Measurements from ENCODE around the gene RUNX1.

Gene RUNX1

DNA sequence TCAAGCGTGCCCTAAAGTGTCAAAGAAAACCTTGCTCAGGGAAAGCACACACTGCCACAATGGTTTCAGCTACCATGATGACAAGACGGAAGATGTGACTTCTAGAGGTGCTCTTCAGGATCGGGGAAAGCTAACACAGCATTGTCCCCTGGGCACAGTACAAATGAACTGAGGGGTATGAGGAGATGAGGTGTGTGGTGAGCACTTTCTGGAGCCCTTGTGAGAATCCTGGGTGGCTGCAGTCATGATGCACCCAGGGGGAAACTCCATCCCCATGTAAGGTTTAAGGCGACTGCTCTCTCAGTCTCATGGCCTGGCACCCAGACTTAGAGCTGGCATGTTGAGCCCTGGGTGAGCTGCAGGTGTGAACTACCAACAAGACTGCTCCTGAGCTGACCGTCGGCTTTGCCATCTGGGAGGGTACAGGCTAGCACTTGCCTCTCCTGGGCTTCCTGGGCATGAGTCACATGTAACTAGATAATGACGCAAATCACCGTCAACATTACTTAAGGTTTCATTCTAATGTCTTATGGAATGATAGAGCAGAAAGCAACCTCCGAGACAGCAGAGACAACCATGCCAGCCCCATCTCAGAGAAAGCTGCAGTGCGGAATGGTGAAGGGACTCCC, 235.7 kb downstream of the RUNX1 start:
- H3K36me3 ChIP-seq (ENCODE audit: control insufficient read depth, insufficient read depth, low read length) = no peaks in the 10 kb centered on the region; the same call in 1 of the 2 replicates
- no peak for DNase-seq (ENCODE audit: extremely low read depth, insufficient read length)
- H3K27me3 ChIP-seq (replicated peaks; ENCODE audit: control insufficient read depth, insufficient read depth, low read length) = no peaks in the 10 kb centered on the region
- TF ChIP-seq CTCF (IDR thresholded peaks at IDR 0.05; ENCODE audit: insufficient read depth, low read length, poor library complexity, severe bottlenecking) = no peak
- H3K4me3 ChIP-seq (replicated peaks; ENCODE audit: low read depth, low read length) = no peak overlapping the region

DNA sequence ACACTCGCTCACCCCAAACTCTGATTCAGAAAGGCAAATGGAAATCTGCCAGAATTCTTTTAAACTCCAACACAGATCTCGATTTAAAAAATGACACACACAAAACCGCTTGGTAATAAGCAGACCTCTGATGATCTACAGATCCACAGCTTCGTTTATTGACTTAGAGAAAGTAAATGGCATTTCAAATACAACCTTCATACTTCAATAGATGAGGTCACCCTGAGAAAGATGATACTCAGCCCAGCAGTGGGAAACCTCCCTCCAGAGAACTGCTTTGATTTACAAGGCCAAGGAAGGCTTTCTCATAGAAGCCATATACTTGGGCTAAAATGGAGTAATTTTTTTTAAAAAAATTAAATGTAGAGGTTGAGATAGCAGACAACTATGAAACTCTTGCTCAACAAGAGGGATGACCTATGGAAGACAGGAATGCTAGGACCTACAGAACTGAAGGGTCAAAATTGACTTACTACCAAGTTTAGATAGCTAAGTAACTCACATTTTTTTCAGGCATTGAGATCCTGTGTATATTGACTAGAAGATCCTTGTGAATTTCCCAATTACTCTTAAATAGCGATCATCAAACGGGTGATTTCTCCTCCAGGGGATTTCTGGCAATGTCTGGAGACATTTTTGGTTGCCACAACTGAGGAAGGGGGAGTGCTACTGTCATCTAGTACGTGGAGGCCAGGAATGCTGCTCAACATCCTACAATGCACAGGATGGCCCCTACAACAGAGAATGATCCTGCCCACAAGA, 236.4 kb downstream of the RUNX1 start:
- no peak for DNase-seq (ENCODE audit: extremely low read depth, insufficient read length)
- no peaks in the 10 kb centered on the region; the same call in 1 of the 2 replicates for H3K36me3 ChIP-seq (ENCODE audit: control insufficient read depth, insufficient read depth, low read length)
- TF ChIP-seq CTCF (IDR thresholded peaks at IDR 0.05; ENCODE audit: insufficient read depth, low read length, poor library complexity, severe bottlenecking) = no peak
- H3K27me3 ChIP-seq (replicated peaks; ENCODE audit: control insufficient read depth, insufficient read depth, low read length) = no peaks in the 10 kb centered on the region
- no peak overlapping the region for H3K4me3 ChIP-seq (replicated peaks; ENCODE audit: low read depth, low read length)

DNA sequence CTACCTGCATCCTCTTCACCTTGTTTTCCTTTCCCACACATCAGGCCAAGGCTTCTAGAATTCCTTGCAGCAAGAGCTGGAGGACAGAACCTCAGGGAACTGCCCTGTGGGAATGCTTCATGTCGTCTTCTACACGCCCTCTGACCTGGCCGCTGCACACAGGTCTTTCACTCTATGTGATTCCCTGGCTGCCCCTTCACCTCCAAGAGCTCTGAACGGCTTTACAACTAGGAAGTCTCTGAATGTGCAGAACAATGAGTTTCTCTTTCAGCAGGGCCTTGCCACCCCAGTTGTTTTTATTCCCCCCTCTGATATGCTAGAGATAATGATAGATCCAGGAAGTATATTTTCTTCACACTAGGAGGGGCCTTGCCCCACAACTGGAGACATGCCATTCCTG, 237.7 kb downstream of the RUNX1 start:
- Histone ChIP-seq H3K36me3 (ENCODE audit: control insufficient read depth, insufficient read depth, low read length) (no peaks in the 10 kb centered on the region), H3K27me3 (replicated peaks; ENCODE audit: control insufficient read depth, insufficient read depth, low read length) (no peaks in the 10 kb centered on the region), H3K4me3 (replicated peaks; ENCODE audit: low read depth, low read length) (no peak overlapping the region)
- TF ChIP-seq CTCF (IDR thresholded peaks at IDR 0.05; ENCODE audit: insufficient read depth, low read length, poor library complexity, severe bottlenecking) = no peak
- DNase-seq (ENCODE audit: extremely low read depth, insufficient read length) = no peak

GRCh38 chr21:34810786-34811185, 238.3 kb downstream of the RUNX1 start:
- Histone ChIP-seq H3K4me3 (replicated peaks; ENCODE audit: low read depth, low read length) (no peak overlapping the region), H3K27me3 (replicated peaks; ENCODE audit: control insufficient read depth, insufficient read depth, low read length) (no peaks in the 10 kb centered on the region), H3K36me3 (ENCODE audit: control insufficient read depth, insufficient read depth, low read length) (no peaks in the 10 kb centered on the region)
- DNase-seq (ENCODE audit: extremely low read depth, insufficient read length) = no peak
- no peak for TF ChIP-seq CTCF (IDR thresholded peaks at IDR 0.05; ENCODE audit: insufficient read depth, low read length, poor library complexity, severe bottlenecking)

- no peak for TF ChIP-seq CTCF (IDR thresholded peaks at IDR 0.05; ENCODE audit: insufficient read depth, low read length, poor library complexity, severe bottlenecking)
- no peaks in the 10 kb centered on the region for H3K27me3 ChIP-seq (replicated peaks; ENCODE audit: control insufficient read depth, insufficient read depth, low read length)
- H3K4me3 ChIP-seq (replicated peaks; ENCODE audit: low read depth, low read length) = no peak overlapping the region
- DNase-seq (ENCODE audit: extremely low read depth, insufficient read length) = no peak
- no peaks in the 10 kb centered on the region for H3K36me3 ChIP-seq (ENCODE audit: control insufficient read depth, insufficient read depth, low read length)
Observed at GRCh38 chr21:34809822-34810221, 239.3 kb downstream of the RUNX1 start.
